Liver (tissue), 9 donors: Measurements from ENCODE around the gene WAPL. TPM values are rescaled to one million over a fixed set of nuclear protein-coding genes. Genes with fewer than 3 reads are reported as not detected.

Experiments used
- DNase-seq: peaks from one replicate; pipeline ENCODE4 v3.0.0-alpha.2; 2017; ENCODE audit warnings: low spot score
- H3K27ac ChIP-seq, 2 donors: one replicate each; pipeline ENCODE4 v1.7.0; 2013; ENCODE audit warnings: inconsistent platforms in 2 of 2, low read length in 2 of 2, control low read depth in 1 of 2, low read depth in 1 of 2, mild to moderate bottlenecking in 1 of 2
- H3K27me3 ChIP-seq, 4 donors: one replicate each; pipeline versions ENCODE4 v1.6.1 to v1.7.0; 2013; ENCODE audit warnings: low read length in 3 of 4, inconsistent platforms in 1 of 4, mild to moderate bottlenecking in 1 of 4, moderate library complexity in 1 of 4; ENCODE audit not compliant: control insufficient read depth in 4 of 4, insufficient read depth in 4 of 4
- H3K36me3 ChIP-seq, 4 donors: one replicate each; pipeline versions ENCODE4 v1.6.1 to v1.7.0; 2013; ENCODE audit warnings: low read length in 3 of 4, mild to moderate bottlenecking in 3 of 4, low read depth in 1 of 4, moderate library complexity in 1 of 4; ENCODE audit not compliant: control insufficient read depth in 4 of 4, insufficient read depth in 3 of 4
- H3K4me1 ChIP-seq, 4 donors: one replicate each; pipeline versions ENCODE4 v1.6.1 to v1.7.0; 2013; ENCODE audit warnings: low read length in 3 of 4, mild to moderate bottlenecking in 3 of 4, moderate library complexity in 1 of 4; ENCODE audit not compliant: control insufficient read depth in 4 of 4, insufficient read depth in 4 of 4
- H3K4me3 ChIP-seq, 3 donors: one replicate each; pipeline versions ENCODE4 v1.6.1 to v1.7.0; 2013; ENCODE audit warnings: low read length in 3 of 3, control low read depth in 1 of 3, low read depth in 1 of 3, mild to moderate bottlenecking in 1 of 3
- H3K9ac ChIP-seq, 2 donors: one replicate each; pipeline ENCODE4 v1.7.0; 2013; ENCODE audit warnings: low read length in 2 of 2, mild to moderate bottlenecking in 2 of 2, moderate library complexity in 2 of 2, control low read depth in 1 of 2, low read depth in 1 of 2
- H3K9me3 ChIP-seq, 4 donors: one replicate each; pipeline versions ENCODE4 v1.6.1 to v1.7.0; 2013; ENCODE audit warnings: low read length in 3 of 4; ENCODE audit not compliant: control insufficient read depth in 4 of 4
- EGR1 ChIP-seq, 2 donors: IDR thresholded peaks; 2 replicates each; pipeline ENCODE4 v1.6.1; 2016 to 2018; ENCODE audit warnings: antibody characterized with exemption in 2 of 2, low read depth in 2 of 2
- FOXA1 ChIP-seq: IDR thresholded peaks from 2 replicates; pipeline ENCODE4 v1.6.1; 2016; ENCODE audit warnings: antibody characterized with exemption
- FOXA2 ChIP-seq: IDR thresholded peaks from 2 replicates; pipeline ENCODE4 v1.6.1; 2016; ENCODE audit warnings: antibody characterized with exemption
- GABPA ChIP-seq, 2 donors: IDR thresholded peaks in 1 of 2; conservative IDR thresholded peaks in 1 of 2; 2 replicates each; pipeline ENCODE4 v1.6.1; 2016; ENCODE audit warnings: antibody characterized with exemption in 2 of 2, mild to moderate bottlenecking in 1 of 2, moderate library complexity in 1 of 2
- HNF4A ChIP-seq, 2 donors: conservative IDR thresholded peaks; 2 replicates each; pipeline ENCODE4 v1.6.1; 2016; ENCODE audit warnings: antibody characterized with exemption in 2 of 2, mild to moderate bottlenecking in 2 of 2
- HNF4G ChIP-seq: IDR thresholded peaks from 2 replicates; pipeline ENCODE4 v1.6.1; 2016; ENCODE audit warnings: antibody characterized with exemption
- JUND ChIP-seq, 2 donors: IDR thresholded peaks; 2 replicates each; pipeline ENCODE4 v1.6.1; 2016; ENCODE audit warnings: antibody characterized with exemption in 2 of 2
- NR2F2 ChIP-seq: IDR thresholded peaks from 2 replicates; pipeline ENCODE4 v1.6.1; 2016; ENCODE audit warnings: antibody characterized with exemption
- RAD21 ChIP-seq, 2 donors: IDR thresholded peaks; 2 replicates each; pipeline ENCODE4 v1.6.1; 2016; ENCODE audit warnings: antibody characterized with exemption in 2 of 2, mild to moderate bottlenecking in 2 of 2
- RXRA ChIP-seq, 2 donors: IDR thresholded peaks; 2 replicates each; pipeline ENCODE4 v1.6.1; 2017 to 2018; ENCODE audit warnings: antibody characterized with exemption in 2 of 2, mild to moderate bottlenecking in 1 of 2
- SP1 ChIP-seq: IDR thresholded peaks from 2 replicates; pipeline ENCODE4 v1.6.1; 2018; ENCODE audit warnings: antibody characterized with exemption, mild to moderate bottlenecking
- TAF1 ChIP-seq: conservative IDR thresholded peaks from 2 replicates; pipeline ENCODE4 v1.6.1; 2016; ENCODE audit warnings: antibody characterized with exemption, mild to moderate bottlenecking
- YY1 ChIP-seq: IDR thresholded peaks from 2 replicates; pipeline ENCODE4 v1.6.1; 2016; ENCODE audit warnings: antibody characterized with exemption, mild to moderate bottlenecking
- WGBS: extraction: QIAGEN DNeasy Blood & Tissue Kit; methylation state at CpG from one replicate; pipeline ENCODE4 v1.1.7; 2013; 5-methylcytosine and 5-hydroxymethylcytosine counted together
- polyA plus RNA-seq, 2 donors: library from polyadenylated mRNA; stranded (reverse) in 1 of 2; unstranded in 1 of 2; fragments of 200-250 nt in 1 of 2; fragments of >200 nt in 1 of 2; fragmentation: Nextera tagmentation in 1 of 2; extraction: Ambion mirVana in 1 of 2; gene quantifications; one replicate each; pipeline versions ENCODE4 v1.2.1 to v1.2.3, GENCODE V29; 2013 to 2015
- total RNA-seq, 2 donors: library from RNA; depleted of rRNA; stranded (reverse); fragments of >200 nt; gene quantifications; one replicate each; pipeline ENCODE4 v1.2.3, GENCODE V29; 2014
- TF ChIP-seq, protein P1 (sequence below): IDR thresholded peaks from 2 replicates; pipeline ENCODE4 v1.6.1; 2016; ENCODE audit warnings: antibody characterized with exemption
- TF ChIP-seq, protein P2 (sequence below): fragments of 150-350 bp; IDR thresholded peaks from 2 replicates; pipeline ENCODE4 v1.5.1; 2017; ENCODE audit warnings: improper control_type of control experiment, low read depth, low read length; ENCODE audit not compliant: missing input control
- TF ChIP-seq, protein P3 (sequence below): IDR thresholded peaks from 2 replicates; pipeline ENCODE4 v1.6.1; 2016; ENCODE audit warnings: antibody characterized with exemption, mild to moderate bottlenecking
- TF ChIP-seq, protein P4 (sequence below): IDR thresholded peaks from 2 replicates; pipeline ENCODE4 v1.6.1; 2016; ENCODE audit warnings: antibody characterized with exemption
- TF ChIP-seq, protein P5 (sequence below): IDR thresholded peaks from 2 replicates; pipeline ENCODE4 v1.6.1; 2016; ENCODE audit warnings: antibody characterized with exemption
- donor health status: healthy.
- donor health status: healthy.
- donor health status: healthy.
- donor health status: healthy.
- donor health status: healthy.

The WAPL gene
- total and polyA plus RNA-seq, 4 donors: 9.7 to 37.9 (median 24.0) TPM

DNA sequence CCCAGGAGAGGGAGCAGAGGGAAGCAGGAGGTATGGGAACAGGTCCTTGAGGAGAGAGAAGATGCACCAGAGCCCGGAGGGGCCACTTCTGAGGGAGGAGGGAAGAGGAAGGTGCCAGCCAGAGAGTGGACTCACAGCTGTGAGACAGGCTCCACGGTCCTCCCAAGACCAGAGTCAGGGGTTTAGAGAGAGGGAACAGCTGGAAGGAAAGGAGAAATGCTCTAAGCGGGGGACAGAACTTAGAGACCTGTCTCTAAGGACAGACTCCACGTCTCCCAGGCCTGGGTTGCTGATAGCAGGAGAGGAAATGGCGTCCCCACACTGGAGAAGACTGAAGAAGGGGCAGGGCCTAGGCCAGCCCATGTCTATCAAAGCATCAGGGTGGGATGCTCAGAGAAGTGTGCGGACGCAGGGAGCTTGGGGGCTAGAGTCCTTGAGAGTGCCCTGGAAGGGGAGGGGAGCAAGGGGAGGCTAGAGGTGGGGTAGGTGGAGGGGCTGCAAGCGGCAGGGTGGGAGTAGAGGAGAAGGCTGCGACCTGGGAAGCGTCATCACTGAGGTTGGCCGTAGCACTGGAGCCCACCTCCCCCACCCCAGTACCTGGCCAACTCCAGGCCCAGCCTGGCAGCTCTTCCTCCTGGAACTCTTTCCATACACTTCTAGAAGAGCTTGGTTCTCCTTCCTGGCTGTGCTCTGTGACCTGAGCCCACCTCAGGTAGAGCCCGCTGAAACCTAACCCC, 129.4 kb downstream of the WAPL start:
- no peak for DNase-seq
- WGBS: 82% methylated on average over 12 of the region's 12 CpGs
- Histone ChIP-seq H3K4me3 (no peak overlapping the region), H3K9me3 (no peaks in the 10 kb centered on the region), H3K27me3 (no peaks in the 10 kb centered on the region), H3K4me1 (peaks cover 0 to 8% (median 4%) of the 10 kb centered on the region in 4 donors), H3K27ac (no peak overlapping the region), H3K9ac (no peak overlapping the region), H3K36me3 (no peaks in the 10 kb centered on the region)
- TF ChIP-seq JUND (IDR thresholded peaks at IDR 0.05): no peak
- TF ChIP-seq NR2F2: no peak
- no peak for TF ChIP-seq RXRA (IDR thresholded peaks at IDR 0.05)
- TF ChIP-seq, protein P1, sequence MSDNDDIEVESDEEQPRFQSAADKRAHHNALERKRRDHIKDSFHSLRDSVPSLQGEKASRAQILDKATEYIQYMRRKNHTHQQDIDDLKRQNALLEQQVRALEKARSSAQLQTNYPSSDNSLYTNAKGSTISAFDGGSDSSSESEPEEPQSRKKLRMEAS: no peak
- TF ChIP-seq, protein P2, sequence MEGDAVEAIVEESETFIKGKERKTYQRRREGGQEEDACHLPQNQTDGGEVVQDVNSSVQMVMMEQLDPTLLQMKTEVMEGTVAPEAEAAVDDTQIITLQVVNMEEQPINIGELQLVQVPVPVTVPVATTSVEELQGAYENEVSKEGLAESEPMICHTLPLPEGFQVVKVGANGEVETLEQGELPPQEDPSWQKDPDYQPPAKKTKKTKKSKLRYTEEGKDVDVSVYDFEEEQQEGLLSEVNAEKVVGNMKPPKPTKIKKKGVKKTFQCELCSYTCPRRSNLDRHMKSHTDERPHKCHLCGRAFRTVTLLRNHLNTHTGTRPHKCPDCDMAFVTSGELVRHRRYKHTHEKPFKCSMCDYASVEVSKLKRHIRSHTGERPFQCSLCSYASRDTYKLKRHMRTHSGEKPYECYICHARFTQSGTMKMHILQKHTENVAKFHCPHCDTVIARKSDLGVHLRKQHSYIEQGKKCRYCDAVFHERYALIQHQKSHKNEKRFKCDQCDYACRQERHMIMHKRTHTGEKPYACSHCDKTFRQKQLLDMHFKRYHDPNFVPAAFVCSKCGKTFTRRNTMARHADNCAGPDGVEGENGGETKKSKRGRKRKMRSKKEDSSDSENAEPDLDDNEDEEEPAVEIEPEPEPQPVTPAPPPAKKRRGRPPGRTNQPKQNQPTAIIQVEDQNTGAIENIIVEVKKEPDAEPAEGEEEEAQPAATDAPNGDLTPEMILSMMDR: no peak
- TF ChIP-seq HNF4A (conservative IDR thresholded peaks at IDR 0.05): no peak
- no peak for TF ChIP-seq HNF4G
- TF ChIP-seq EGR1 (IDR thresholded peaks at IDR 0.05; ENCODE audit: low read depth in 2 of 2): no peak
- TF ChIP-seq FOXA1: no peak
- TF ChIP-seq, protein P3, sequence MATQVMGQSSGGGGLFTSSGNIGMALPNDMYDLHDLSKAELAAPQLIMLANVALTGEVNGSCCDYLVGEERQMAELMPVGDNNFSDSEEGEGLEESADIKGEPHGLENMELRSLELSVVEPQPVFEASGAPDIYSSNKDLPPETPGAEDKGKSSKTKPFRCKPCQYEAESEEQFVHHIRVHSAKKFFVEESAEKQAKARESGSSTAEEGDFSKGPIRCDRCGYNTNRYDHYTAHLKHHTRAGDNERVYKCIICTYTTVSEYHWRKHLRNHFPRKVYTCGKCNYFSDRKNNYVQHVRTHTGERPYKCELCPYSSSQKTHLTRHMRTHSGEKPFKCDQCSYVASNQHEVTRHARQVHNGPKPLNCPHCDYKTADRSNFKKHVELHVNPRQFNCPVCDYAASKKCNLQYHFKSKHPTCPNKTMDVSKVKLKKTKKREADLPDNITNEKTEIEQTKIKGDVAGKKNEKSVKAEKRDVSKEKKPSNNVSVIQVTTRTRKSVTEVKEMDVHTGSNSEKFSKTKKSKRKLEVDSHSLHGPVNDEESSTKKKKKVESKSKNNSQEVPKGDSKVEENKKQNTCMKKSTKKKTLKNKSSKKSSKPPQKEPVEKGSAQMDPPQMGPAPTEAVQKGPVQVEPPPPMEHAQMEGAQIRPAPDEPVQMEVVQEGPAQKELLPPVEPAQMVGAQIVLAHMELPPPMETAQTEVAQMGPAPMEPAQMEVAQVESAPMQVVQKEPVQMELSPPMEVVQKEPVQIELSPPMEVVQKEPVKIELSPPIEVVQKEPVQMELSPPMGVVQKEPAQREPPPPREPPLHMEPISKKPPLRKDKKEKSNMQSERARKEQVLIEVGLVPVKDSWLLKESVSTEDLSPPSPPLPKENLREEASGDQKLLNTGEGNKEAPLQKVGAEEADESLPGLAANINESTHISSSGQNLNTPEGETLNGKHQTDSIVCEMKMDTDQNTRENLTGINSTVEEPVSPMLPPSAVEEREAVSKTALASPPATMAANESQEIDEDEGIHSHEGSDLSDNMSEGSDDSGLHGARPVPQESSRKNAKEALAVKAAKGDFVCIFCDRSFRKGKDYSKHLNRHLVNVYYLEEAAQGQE: no peak
- no peak for TF ChIP-seq GABPA (IDR thresholded peaks at IDR 0.05 in 1 of 2, conservative IDR thresholded peaks at IDR 0.05 in 1 of 2)
- no peak for TF ChIP-seq SP1
- TF ChIP-seq FOXA2: no peak
- TF ChIP-seq, protein P4, sequence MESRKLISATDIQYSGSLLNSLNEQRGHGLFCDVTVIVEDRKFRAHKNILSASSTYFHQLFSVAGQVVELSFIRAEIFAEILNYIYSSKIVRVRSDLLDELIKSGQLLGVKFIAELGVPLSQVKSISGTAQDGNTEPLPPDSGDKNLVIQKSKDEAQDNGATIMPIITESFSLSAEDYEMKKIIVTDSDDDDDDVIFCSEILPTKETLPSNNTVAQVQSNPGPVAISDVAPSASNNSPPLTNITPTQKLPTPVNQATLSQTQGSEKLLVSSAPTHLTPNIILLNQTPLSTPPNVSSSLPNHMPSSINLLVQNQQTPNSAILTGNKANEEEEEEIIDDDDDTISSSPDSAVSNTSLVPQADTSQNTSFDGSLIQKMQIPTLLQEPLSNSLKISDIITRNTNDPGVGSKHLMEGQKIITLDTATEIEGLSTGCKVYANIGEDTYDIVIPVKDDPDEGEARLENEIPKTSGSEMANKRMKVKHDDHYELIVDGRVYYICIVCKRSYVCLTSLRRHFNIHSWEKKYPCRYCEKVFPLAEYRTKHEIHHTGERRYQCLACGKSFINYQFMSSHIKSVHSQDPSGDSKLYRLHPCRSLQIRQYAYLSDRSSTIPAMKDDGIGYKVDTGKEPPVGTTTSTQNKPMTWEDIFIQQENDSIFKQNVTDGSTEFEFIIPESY: no peak
- TF ChIP-seq YY1: no peak
- no peak for TF ChIP-seq RAD21 (IDR thresholded peaks at IDR 0.05)
- TF ChIP-seq, protein P5, sequence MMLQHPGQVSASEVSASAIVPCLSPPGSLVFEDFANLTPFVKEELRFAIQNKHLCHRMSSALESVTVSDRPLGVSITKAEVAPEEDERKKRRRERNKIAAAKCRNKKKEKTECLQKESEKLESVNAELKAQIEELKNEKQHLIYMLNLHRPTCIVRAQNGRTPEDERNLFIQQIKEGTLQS: no peak
- TF ChIP-seq TAF1: no peak
